Fibroblast of the aortic adventitia (primary cell): ENCODE measurements around the gene NOP56. TPM values are rescaled to one million over a fixed set of nuclear protein-coding genes. Genes with fewer than 3 reads are reported as not detected.

ENCODE experiments used
- DNase-seq: peaks from one replicate; pipeline ENCODE4 v3.0.0-alpha.2; 2010; ENCODE audit warnings: low read depth
- H3K4me3 ChIP-seq: 2 replicates; pipeline ENCODE4 v1.5.1; 2011; ENCODE audit warnings: low read depth, mild to moderate bottlenecking, control low read depth, low read length, moderate library complexity
- total RNA-seq: library from RNA; depleted of rRNA; stranded (reverse); fragments of >200 nt; gene quantifications from 2 replicates; pipeline ENCODE4 v1.2.3, GENCODE V29; 2012; ENCODE audit warnings: low replicate concordance
- TF ChIP-seq, protein P1 (sequence below): IDR thresholded peaks from 2 replicates; pipeline ENCODE4 v1.5.1; 2011; ENCODE audit warnings: mild to moderate bottlenecking, low read length, control low read depth, inconsistent platforms; ENCODE audit not compliant: insufficient read depth

The NOP56 gene
- total RNA-seq, 1 donor, result 106 TPM

DNA sequence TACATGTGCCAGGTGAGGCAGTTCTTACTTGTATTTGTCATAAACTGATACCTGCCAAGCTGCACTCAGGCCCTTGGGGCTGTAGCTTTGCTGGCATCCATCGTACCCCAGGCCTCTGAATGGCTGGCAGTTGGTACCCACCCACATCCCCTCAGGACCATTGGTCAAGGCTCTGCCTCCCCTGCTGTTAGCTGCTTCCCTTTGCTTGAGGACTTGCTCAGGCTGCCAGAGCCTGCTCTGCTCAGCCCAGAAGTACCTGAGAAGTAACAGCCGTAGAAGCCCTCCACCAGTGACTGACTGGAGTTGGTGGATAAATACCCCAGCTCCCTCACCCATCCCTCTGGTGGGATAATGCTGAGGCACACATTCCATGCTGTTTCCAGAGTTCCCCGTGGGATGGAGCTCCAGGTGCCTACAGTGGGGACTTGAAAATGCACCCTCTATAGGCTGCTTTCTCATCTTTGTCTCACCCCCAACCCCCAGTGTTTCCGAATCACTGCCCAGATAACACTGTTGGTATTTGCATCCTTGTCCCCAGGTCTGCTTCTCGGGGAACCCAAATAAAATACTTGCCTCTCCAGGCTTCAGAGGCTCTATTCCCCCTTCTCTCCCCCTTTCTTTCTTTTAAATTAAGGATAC lies 47.5 kb downstream of the NOP56 start:
- no peak overlapping the region for H3K4me3 ChIP-seq
- TF ChIP-seq, protein P1, sequence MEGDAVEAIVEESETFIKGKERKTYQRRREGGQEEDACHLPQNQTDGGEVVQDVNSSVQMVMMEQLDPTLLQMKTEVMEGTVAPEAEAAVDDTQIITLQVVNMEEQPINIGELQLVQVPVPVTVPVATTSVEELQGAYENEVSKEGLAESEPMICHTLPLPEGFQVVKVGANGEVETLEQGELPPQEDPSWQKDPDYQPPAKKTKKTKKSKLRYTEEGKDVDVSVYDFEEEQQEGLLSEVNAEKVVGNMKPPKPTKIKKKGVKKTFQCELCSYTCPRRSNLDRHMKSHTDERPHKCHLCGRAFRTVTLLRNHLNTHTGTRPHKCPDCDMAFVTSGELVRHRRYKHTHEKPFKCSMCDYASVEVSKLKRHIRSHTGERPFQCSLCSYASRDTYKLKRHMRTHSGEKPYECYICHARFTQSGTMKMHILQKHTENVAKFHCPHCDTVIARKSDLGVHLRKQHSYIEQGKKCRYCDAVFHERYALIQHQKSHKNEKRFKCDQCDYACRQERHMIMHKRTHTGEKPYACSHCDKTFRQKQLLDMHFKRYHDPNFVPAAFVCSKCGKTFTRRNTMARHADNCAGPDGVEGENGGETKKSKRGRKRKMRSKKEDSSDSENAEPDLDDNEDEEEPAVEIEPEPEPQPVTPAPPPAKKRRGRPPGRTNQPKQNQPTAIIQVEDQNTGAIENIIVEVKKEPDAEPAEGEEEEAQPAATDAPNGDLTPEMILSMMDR, result no peak
- no peak for DNase-seq

DNA sequence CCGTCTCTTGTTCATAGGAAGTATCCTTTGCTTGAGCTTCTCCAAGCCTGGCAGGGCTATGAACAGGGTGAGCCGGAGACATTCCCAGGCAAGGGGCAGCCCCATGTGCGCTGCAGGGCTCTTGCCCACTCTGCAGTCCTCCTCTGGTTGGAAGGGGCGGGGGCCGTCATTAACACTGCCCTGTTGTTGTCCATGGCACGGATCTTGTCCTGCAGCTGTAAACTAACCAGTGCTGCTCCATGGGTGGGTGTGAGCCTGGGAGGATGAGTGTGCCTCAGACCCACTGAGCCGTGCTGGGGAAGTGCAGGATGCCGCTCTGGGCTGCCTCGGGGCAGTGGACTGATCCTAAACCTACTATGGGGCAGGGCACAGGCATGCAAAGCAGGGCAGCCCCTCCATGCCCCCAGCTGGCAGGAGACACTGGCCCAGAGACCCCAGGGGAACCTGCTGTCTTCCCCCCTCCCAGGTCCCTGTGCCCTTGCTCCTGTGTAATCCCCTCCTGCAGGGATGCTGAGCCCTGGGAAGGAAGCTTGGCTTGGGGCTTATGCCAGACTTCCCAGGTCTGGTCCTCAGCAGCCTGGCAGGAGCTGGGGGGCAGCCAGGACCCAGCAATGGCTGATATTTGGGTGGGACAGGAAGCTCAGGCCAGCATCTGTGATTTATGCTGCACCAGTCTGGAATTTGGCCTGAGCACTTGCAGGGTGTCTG lies 48.6 kb downstream of the NOP56 start:
- H3K4me3 ChIP-seq, result no peak overlapping the region
- DNase-seq, result no peak
- TF ChIP-seq, protein P1, result no peak

DNA sequence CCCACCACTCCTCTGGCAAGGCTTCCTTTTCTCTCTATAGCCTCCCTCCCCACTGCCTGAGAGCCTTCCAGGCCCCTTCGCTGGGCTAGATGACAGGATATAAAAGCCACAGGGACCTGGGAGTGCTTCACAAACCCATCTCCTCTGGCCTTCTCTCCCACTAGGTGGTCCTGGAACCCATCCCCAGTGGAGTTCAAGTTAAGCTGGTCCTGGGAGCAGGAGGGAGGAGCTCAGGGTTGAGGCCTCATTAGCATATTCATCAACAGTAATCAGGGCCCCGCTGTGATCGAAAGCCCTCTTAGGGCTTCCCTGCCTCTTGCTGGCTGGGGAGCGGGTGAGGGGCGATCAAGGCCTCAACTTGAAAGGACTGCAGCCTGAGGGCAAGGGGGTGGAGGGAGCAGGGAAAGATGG lies 49.2 kb downstream of the NOP56 start:
- H3K4me3 ChIP-seq, result no peak overlapping the region
- no peak for DNase-seq
- TF ChIP-seq, protein P1, result no peak

DNA sequence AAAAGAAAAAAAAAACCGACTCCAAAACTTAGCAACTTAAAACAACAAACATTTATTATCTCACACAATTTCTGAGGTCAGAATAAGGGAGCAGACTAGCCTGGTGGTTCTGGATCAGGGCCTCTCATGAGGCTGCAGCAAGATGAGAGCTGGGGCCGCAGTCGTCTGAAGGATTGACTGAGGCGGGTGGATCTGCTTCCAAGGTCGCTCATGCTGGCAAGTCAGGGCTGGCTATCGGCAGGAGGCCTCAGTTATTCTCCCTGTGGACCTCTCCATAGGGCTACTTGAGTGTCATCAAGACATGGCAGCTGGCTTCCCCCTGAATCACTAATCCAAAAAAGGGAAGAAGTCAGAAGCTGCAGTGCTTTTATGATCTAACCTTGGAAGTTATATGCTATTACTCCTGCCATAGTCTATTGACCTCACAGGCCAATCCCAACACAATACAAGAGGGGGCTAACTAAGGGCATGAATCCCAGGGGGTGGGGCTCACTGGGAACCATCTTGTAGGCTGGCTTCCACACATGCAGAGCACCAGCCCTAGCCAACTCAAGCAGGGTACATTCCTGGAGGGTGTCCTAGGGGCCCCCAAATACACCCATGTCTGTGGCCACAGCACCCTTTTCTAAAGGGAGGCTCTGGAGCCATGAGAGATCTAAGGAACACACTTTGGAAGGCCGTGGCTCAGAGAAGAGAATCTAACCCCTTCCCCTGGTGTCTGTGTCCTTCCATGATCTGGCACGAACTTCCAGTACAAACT lies 51.5 kb downstream of the NOP56 start:
- DNase-seq, result no peak
- no peak overlapping the region for H3K4me3 ChIP-seq
- TF ChIP-seq, protein P1, result no peak

DNA sequence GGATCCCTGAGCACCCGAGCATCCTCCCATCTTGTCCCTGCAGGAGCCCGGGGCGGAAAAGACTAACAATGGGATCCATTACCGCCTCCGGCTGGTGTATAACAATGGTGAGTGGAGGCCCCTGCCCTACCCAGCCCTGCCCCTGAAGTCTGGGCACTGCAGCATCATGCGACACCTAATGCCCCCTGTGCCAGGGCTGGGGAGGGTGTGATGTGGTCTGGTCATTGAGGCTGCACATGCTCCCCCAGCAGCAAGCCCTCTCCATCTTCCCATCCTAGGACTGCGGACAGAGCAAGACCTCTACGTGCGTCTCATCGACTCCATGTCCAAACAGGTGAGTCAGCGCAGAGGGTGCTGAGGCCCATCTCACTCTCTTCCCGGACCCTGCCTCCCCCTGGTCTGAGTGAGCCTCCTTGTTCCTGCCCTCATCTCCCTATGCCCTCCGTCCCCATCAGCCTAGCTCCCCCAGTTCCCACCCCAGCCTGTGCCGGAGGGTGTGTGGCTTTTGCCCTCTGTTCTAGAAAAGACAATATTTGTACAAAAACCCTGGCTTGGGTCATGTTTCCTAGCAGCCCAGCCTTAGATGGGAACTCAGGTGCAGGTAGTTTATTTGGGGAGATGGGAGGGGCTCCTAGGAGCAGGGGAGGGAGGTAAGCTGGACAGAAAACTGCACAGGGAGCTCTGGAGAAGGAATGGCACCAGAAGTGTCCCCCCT lies 53.7 kb downstream of the NOP56 start:
- TF ChIP-seq, protein P1, result no peak
- no peak overlapping the region for H3K4me3 ChIP-seq
- DNase-seq, result no peak

DNA sequence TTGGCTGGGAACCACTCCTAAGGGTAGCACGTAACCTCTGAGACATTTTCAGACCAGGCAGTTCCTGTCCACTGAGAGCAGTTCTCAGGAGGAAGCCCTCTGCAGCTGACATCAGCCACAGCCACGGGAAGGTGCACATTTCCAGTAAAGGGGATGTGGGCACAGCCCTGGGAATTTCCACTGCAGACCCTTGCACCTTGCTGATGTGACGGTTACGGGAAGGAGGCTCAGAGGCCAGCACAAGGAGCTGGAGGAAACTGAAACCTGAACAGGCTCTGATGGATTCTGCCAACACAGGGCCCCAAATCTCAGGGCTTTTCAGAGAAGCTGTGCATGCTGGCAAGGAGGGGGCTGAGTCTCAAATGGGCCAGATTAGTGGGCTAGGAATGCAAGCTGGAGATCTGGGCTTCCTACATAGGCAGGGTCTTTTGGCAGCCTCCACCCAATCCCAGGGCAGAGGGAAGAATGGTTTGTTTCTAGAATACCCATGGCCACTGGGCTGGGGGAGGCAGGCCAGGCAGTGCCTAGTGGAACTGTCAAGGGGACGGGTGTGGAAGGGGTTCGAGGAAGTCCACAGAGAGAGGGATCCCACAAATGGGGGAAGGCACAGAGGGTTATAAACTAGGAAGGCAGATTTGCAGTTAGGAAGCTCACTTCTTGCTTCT lies 54.4 kb downstream of the NOP56 start:
- no peak for DNase-seq
- TF ChIP-seq, protein P1, result no peak
- H3K4me3 ChIP-seq, result no peak overlapping the region
